Measurements from ENCODE around the gene CDR2L.
"Not testable (repeated sequence)": the region's sequence is repeated elsewhere in the genome, so short reads cannot be mapped to it uniquely, and the experiment has no call there.

CDR2L gene

GRCh38 chr17:74979408-74980146 is 7.9 kb upstream of the CDR2L start:
- in situ Hi-C loops (cut with HindIII; ENCODE audit: low sequenced_read_pairs): no loop called here

GRCh38 chr17:74981318-74981978 is 6.0 kb upstream of the CDR2L start:
- in situ Hi-C loops (cut with HindIII; ENCODE audit: low sequenced_read_pairs): no loop called here

GRCh38 chr17:74981979-74982662 is 5.3 kb upstream of the CDR2L start:
- in situ Hi-C loops (cut with HindIII; ENCODE audit: low sequenced_read_pairs): no loop called here

- in situ Hi-C loops (cut with HindIII; ENCODE audit: low sequenced_read_pairs): not testable (repeated sequence)
These were observed 4.6 kb upstream of the CDR2L start for GRCh38 chr17:74982663-74983313.

- in situ Hi-C loops (cut with HindIII; ENCODE audit: low sequenced_read_pairs): no loop called here
These were observed 1.2 kb upstream of the CDR2L start for GRCh38 chr17:74986206-74986576.

GRCh38 chr17:74987909-74988711 is 678 bp downstream of the CDR2L start:
- in situ Hi-C loops (cut with HindIII; ENCODE audit: low sequenced_read_pairs): no loop called here

GRCh38 chr17:74990581-74991105 is 3.2 kb downstream of the CDR2L start:
- in situ Hi-C loops (cut with HindIII; ENCODE audit: low sequenced_read_pairs): no loop called here

- in situ Hi-C loops (cut with HindIII; ENCODE audit: low sequenced_read_pairs): no loop called here
These were observed 4.8 kb downstream of the CDR2L start for GRCh38 chr17:74992223-74992622.

- in situ Hi-C loops (cut with HindIII; ENCODE audit: low sequenced_read_pairs): no loop called here
These were observed 7.0 kb downstream of the CDR2L start for GRCh38 chr17:74994440-74994839.

- in situ Hi-C loops (cut with HindIII; ENCODE audit: low sequenced_read_pairs): no loop called here
These were observed 8.4 kb downstream of the CDR2L start for GRCh38 chr17:74995847-74996246.

GRCh38 chr17:74998783-74999182 is 11.4 kb downstream of the CDR2L start:
- in situ Hi-C loops (cut with HindIII; ENCODE audit: low sequenced_read_pairs): no loop called here

- in situ Hi-C loops (cut with HindIII; ENCODE audit: low sequenced_read_pairs): no loop called here
These were observed 12.1 kb downstream of the CDR2L start for GRCh38 chr17:74999523-74999922.

GRCh38 chr17:75001915-75002843 is 14.7 kb downstream of the CDR2L start:
- in situ Hi-C loops (cut with HindIII; ENCODE audit: low sequenced_read_pairs): no loop called here

- in situ Hi-C loops (cut with HindIII; ENCODE audit: low sequenced_read_pairs): no loop called here
These were observed 15.9 kb downstream of the CDR2L start for GRCh38 chr17:75003070-75003956.

- in situ Hi-C loops (cut with HindIII; ENCODE audit: low sequenced_read_pairs): no loop called here
These were observed 16.5 kb downstream of the CDR2L start for GRCh38 chr17:75003957-75004355.

GRCh38 chr17:75004371-75004770 is 16.9 kb downstream of the CDR2L start:
- in situ Hi-C loops (cut with HindIII; ENCODE audit: low sequenced_read_pairs): no loop called here

- in situ Hi-C loops (cut with HindIII; ENCODE audit: low sequenced_read_pairs): no loop called here
These were observed 17.9 kb downstream of the CDR2L start for GRCh38 chr17:75005291-75005690.

- in situ Hi-C loops (cut with HindIII; ENCODE audit: low sequenced_read_pairs): not testable (repeated sequence)
These were observed 18.7 kb downstream of the CDR2L start for GRCh38 chr17:75006084-75006483.
